ENCODE data around the gene PRXL2B. TPM values are rescaled to one million over a fixed set of nuclear protein-coding genes. Genes with fewer than 3 reads are reported as not detected.

Gene PRXL2B
- total and polyA plus RNA-seq, 10 of the 15 experiments (the other 5 are each of a cell fraction or from before 2014, with no cell fraction given): 0.44 to 5.6 (median 4.0) TPM

DNA sequence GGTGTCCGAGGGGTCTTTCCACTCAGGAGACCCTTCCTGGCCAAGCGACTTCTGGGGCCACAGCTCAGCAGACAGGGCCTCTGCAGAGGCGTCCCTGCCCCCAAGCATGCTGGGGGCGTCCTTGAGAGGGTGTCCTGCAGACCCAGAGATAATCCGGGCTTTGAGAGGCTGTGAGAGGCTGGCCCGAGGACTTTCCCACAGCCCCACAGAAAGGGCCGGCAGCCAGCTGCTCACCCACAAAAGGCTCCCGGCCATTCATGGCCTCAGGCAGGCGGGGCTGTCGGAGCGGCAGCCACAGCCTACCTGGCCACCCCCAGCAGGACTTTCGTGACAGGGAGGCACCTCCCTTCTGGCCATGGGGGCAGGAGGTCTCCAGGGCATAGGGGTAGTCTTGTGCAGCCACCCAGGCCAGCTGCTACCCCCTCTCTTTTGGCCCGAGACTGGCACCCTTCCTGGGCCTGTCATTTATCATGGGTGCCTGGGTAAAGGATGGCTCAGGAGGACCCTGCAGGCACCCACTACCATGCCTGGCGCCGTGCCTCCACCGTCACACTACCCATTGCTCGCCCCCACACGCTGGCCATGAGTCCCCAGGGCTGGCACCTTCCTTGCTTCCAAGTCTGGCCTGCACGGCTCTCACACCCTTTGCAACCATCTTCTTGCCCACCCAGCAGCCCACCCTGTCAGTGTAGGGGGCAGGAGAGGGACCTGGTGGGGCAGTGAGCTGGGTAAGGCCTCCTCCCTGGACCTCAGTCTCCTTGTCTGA, 41.5 kb upstream of the PRXL2B start:
- FAIRE-seq (no peak), DNase-seq (ENCODE audit: low read depth, low spot score) (no peak), ATAC-seq (no peak)
- ChIA-PET CTCF (interaction anchor here (0.5 to 4.9 kb wide), 5 partner anchors 14 to 350 kb away, joined by 3 to 33 read pairs (median 3); partner anchors contain the start of gene FAAP20), POLR2A (interaction anchor here (0.7 to 4.9 kb wide), 9 partner anchors 11 to 132 kb away, joined by 3 to 62 read pairs (median 5); partner anchors contain the start of genes HES5, PANK4, PEX10 and PRXL2B), SMC1A (ENCODE audit: uncharacterized antibody, unreplicated experiment) (interaction anchor here (1.0 to 1.4 kb wide), 2 partner anchors 31 to 132 kb away, joined by 3 to 5 read pairs; partner anchors contain the start of gene PEX10), RAD21 (ENCODE audit: unreplicated experiment) (interaction anchor here (1.3 to 7.1 kb wide), 6 partner anchors 11 to 132 kb away, joined by 6 to 86 read pairs (median 40); partner anchors contain the start of genes PANK4, PRXL2B and TNFRSF14)
- no peaks in the 10 kb centered on the region for H3K9me3 ChIP-seq (replicated peaks; ENCODE audit: control insufficient read depth, insufficient read depth, low read length)
- TF ChIP-seq NFYB (IDR thresholded peaks at IDR 0.05; ENCODE audit: insufficient read depth, low read depth, low read length) (no peak), ZNF384 (IDR thresholded peaks at IDR 0.05; ENCODE audit: borderline replicate concordance, low read depth, low read length) (no peak), JUND (IDR thresholded peaks at IDR 0.05; ENCODE audit: low read depth, low read length) (no peak), PRDM15 (CRISPR knock-in tag; IDR thresholded peaks at IDR 0.05) (no peak), E2F8 (IDR thresholded peaks at IDR 0.05; ENCODE audit: low read depth, partially characterized antibody) (no peak), POU2F2 (IDR thresholded peaks at IDR 0.05; ENCODE audit: borderline replicate concordance, low read depth, low read length) (no peak), SIN3A (IDR thresholded peaks at IDR 0.05; ENCODE audit: low read depth, low read length) (no peak), HDGF (IDR thresholded peaks at IDR 0.05) (no peak), RCOR1 (conservative IDR thresholded peaks at IDR 0.05; ENCODE audit: low read depth, low read length) (no peak), TBL1XR1 (IDR thresholded peaks at IDR 0.05; ENCODE audit: low read depth, low read length) (no peak), E2F4 (IDR thresholded peaks at IDR 0.05; ENCODE audit: low read depth, low read length) (no peak)
- H3K27me3 ChIP-seq (replicated peaks in 1 of 2; ENCODE audit: control insufficient read depth in 2 of 2, insufficient read depth in 2 of 2, low read length in 1 of 2): no peaks in the 10 kb centered on the region
- H3K4me3 ChIP-seq: no peak overlapping the region
- H3K27ac ChIP-seq (ENCODE audit: control insufficient read depth, insufficient read depth): no peak overlapping the region
- WGBS (ENCODE audit: insufficient coverage, insufficient replicate concordance, low lambda C conversion rate, missing lambda C conversion rate): 32% methylated on average over 19 of the region's 19 CpGs
- no TSS peak for BruUV-seq (replicated peaks)
- H3K4me2 ChIP-seq (ENCODE audit: control insufficient read depth, insufficient read depth): no peak overlapping the region; the same call in 1 of the 2 replicates
- H3K79me2 ChIP-seq (ENCODE audit: control insufficient read depth, insufficient read depth, low read length): peaks cover 5% of the 10 kb centered on the region; the same call in 1 of the 2 replicates
- intact Hi-C loops (cut with micrococcal nuclease; ENCODE audit: unreplicated experiment): loop anchor here (10.0 kb wide), 1 partner anchor 240 kb away; no protein-coding TSS in a partner anchor
- H4K20me1 ChIP-seq (ENCODE audit: control insufficient read depth, insufficient read depth): no peaks in the 10 kb centered on the region
- H2AFZ ChIP-seq (ENCODE audit: control insufficient read depth, low read depth, low read length): no peak overlapping the region
- H3K36me3 ChIP-seq (ENCODE audit: control insufficient read depth in 2 of 2, insufficient read depth in 2 of 2, low read length in 1 of 2): no peaks in the 10 kb centered on the region
- H3K4me1 ChIP-seq (ENCODE audit: control insufficient read depth, insufficient read depth, low read length): peaks cover 28% of the 10 kb centered on the region
- no peak overlapping the region for H3K9ac ChIP-seq (ENCODE audit: control insufficient read depth, insufficient read depth, low read length)
- in situ Hi-C loops (cut with MboI): loop anchor here (5.0 kb wide), 2 partner anchors 37 to 133 kb away; partner anchors contain the start of gene PEX10

Measured in GM12878 (cell line).